ENCODE measurements around the gene MTURN. TPM values are rescaled to one million over a fixed set of nuclear protein-coding genes. Genes with fewer than 3 reads are reported as not detected.

MTURN gene
- polyA plus RNA-seq, 1 donor from 2014 or later, result 75.5 TPM

- Histone ChIP-seq H3K27me3 (ENCODE audit: insufficient read depth, low read depth, low read length) (no peaks in the 10 kb centered on the region), H3K79me2 (replicated peaks; ENCODE audit: insufficient read depth, low read length) (no peaks in the 10 kb centered on the region), H3F3A (ENCODE audit: insufficient read depth, low read length, poor library complexity, severe bottlenecking) (peaks cover 3% of the 10 kb centered on the region), H3K9ac (ENCODE audit: low read length) (no peak overlapping the region), H3K27ac (ENCODE audit: low read length) (no peak overlapping the region), H3K4me2 (ENCODE audit: low read length) (no peak overlapping the region), H3K36me3 (ENCODE audit: insufficient read depth, low read length) (no peaks in the 10 kb centered on the region), H2AFZ (ENCODE audit: low read depth, low read length) (no peak overlapping the region), H4K20me1 (ENCODE audit: insufficient read depth) (no peaks in the 10 kb centered on the region), H3K9me3 (ENCODE audit: low read length) (no peaks in the 10 kb centered on the region), H3K9me2 (ENCODE audit: insufficient read depth, low read length) (no peaks in the 10 kb centered on the region), H3K4me3 (ENCODE audit: low read length) (no peak overlapping the region)
- no peak for TF ChIP-seq RAD21 (conservative IDR thresholded peaks at IDR 0.05)
- no peak for TF ChIP-seq TAF1 (IDR thresholded peaks at IDR 0.05; ENCODE audit: low read depth)
- TF ChIP-seq SMC3 (conservative IDR thresholded peaks at IDR 0.05; ENCODE audit: poor library complexity), result no peak
- TF ChIP-seq CTCF (IDR thresholded peaks at IDR 0.05; ENCODE audit: poor library complexity, severe bottlenecking), result no peak
- no peak for TF ChIP-seq EZH2 (IDR thresholded peaks at IDR 0.05; ENCODE audit: borderline replicate concordance, insufficient read depth, low read length, poor library complexity, severe bottlenecking)
- no peak for TF ChIP-seq EP300 (conservative IDR thresholded peaks at IDR 0.05; ENCODE audit: poor library complexity, severe bottlenecking)
- TF ChIP-seq REST (IDR thresholded peaks at IDR 0.05; ENCODE audit: borderline replicate concordance), result no peak
- TF ChIP-seq MXI1 (conservative IDR thresholded peaks at IDR 0.05; ENCODE audit: poor library complexity, severe bottlenecking), result no peak
- no peak for TF ChIP-seq POLR2AphosphoS5 (IDR thresholded peaks at IDR 0.05)
These were observed 9.0 kb downstream of the MTURN start for GRCh38 chr7:30143748-30144251.

GRCh38 chr7:30144657-30145306, 10.0 kb downstream of the MTURN start:
- Histone ChIP-seq H3K4me3 (ENCODE audit: low read length) (no peak overlapping the region), H3K9ac (ENCODE audit: low read length) (no peak overlapping the region), H3K27ac (ENCODE audit: low read length) (no peak overlapping the region)

More at GRCh38 chr7:30144657-30145306, 10.0 kb downstream of the MTURN start:
- Histone ChIP-seq H4K20me1 (ENCODE audit: insufficient read depth) (no peaks in the 10 kb centered on the region), H3F3A (ENCODE audit: insufficient read depth, low read length, poor library complexity, severe bottlenecking) (peaks cover 3% of the 10 kb centered on the region), H3K79me2 (replicated peaks; ENCODE audit: insufficient read depth, low read length) (no peaks in the 10 kb centered on the region), H2AFZ (ENCODE audit: low read depth, low read length) (no peak overlapping the region), H3K9me2 (ENCODE audit: insufficient read depth, low read length) (no peaks in the 10 kb centered on the region), H3K36me3 (ENCODE audit: insufficient read depth, low read length) (no peaks in the 10 kb centered on the region), H3K4me2 (ENCODE audit: low read length) (no peak overlapping the region), H3K9me3 (ENCODE audit: low read length) (no peaks in the 10 kb centered on the region), H3K27me3 (ENCODE audit: insufficient read depth, low read depth, low read length) (no peaks in the 10 kb centered on the region)
- TF ChIP-seq SMC3 (conservative IDR thresholded peaks at IDR 0.05; ENCODE audit: poor library complexity) (no peak), TAF1 (IDR thresholded peaks at IDR 0.05; ENCODE audit: low read depth) (no peak), POLR2AphosphoS5 (IDR thresholded peaks at IDR 0.05) (no peak), EP300 (conservative IDR thresholded peaks at IDR 0.05; ENCODE audit: poor library complexity, severe bottlenecking) (no peak), EZH2 (IDR thresholded peaks at IDR 0.05; ENCODE audit: borderline replicate concordance, insufficient read depth, low read length, poor library complexity, severe bottlenecking) (no peak), REST (IDR thresholded peaks at IDR 0.05; ENCODE audit: borderline replicate concordance) (no peak), RAD21 (conservative IDR thresholded peaks at IDR 0.05) (no peak), MXI1 (conservative IDR thresholded peaks at IDR 0.05; ENCODE audit: poor library complexity, severe bottlenecking) (no peak), CTCF (IDR thresholded peaks at IDR 0.05; ENCODE audit: poor library complexity, severe bottlenecking) (no peak)
